Activated CD8-positive, alpha-beta memory T cell treated with anti-CD3 and anti-CD28 coated beads, Interleukin-2, amount 50 U/mL, for 1 hour (primary cell): ENCODE measurements around the gene GART.
"Not testable (repeated sequence)": the region's sequence is repeated elsewhere in the genome, so short reads cannot be mapped to it uniquely, and the experiment has no call there.

Experiments
- DNase-seq: peaks from one replicate; pipeline ENCODE4 v3.0.0-alpha.2; 2020; ENCODE audit errors: extremely low read depth

GART gene

DNA sequence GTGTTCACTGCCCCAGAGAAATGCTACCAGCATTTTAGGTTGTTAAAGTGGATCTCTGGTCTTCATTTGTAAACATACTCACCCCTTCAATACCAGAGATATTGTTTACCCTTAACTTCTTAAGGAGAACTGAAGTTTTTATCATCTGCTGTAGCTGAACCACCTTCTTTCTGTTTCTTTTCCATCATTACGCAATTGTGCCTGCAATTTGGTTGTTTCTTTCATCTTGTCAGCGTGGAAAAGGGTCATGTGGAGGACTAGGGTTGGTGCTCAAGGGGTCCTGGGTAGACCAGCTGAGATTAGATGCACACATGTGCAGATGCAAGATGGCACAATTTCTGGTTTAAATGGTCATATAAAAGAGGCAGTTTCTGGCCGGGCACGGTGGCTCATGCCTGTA is 23.0 kb downstream of the GART start:
- DNase-seq: no peak

- no peak for DNase-seq
Observed at GRCh38 chr21:33514229-33514628, 27.7 kb downstream of the GART start.

- DNase-seq: no peak
Observed at GRCh38 chr21:33512481-33512880, 29.4 kb downstream of the GART start.

DNA sequence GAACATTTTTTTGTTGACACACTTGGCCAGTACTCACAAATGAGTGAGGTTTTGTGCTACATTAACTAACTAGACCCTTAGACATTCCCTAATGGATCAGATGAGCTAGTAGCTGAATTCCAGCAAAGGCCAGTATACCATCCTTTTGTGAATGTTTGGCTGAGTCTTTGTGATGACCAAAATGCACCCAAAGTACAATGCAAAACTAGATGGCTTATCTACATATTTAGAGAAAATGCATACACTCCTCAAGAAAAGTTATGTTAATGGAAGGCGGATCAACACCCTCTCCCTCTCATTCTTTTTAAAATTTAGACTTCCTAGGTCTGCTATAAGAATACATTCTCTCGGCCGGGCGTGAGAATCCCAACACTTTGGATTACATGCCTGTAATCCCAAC is 30.3 kb downstream of the GART start:
- no peak for DNase-seq

- DNase-seq: no peak
Observed at GRCh38 chr21:33510826-33511225, 31.1 kb downstream of the GART start.

DNA sequence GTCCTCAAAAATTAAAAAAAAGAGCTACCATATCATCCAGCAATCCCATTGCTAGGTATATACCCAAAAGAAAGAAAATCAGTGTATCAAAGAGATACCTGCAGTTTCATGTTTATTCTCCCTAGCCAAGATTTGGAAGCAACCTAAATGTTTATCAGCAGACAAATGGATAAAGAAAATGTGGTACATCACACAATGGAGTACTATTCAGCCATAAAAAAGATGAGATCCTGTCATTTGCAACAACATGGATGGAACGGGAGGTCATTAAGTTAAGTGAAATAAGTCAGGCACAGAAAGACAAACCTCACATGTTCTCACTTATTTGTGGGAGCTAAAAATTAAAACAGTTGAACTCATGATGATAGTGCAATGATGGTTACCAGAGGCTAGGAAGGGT is 34.9 kb downstream of the GART start:
- not testable (repeated sequence) for DNase-seq

- DNase-seq: no peak
Observed at GRCh38 chr21:33505833-33506232, 36.1 kb downstream of the GART start.

DNA sequence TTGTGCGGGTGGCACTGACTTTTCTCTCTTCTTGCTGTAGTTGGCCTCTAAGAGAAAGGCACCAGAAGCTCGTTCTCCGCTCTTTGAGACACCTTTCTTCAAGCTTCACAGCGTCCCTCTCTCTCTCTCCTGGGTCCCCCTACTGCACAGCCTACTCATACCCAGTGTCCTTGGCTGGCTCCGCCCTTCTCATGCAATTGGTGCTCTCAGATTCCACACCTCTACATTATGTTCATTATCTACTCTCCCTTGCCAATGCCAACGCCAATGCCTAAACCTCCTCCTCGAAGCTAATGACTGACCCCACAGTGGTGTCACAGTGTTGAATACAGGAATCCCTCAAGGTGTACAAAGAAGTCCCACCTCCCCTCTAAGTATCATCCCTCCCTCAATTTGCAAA is 45.6 kb downstream of the GART start:
- DNase-seq: no peak

DNA sequence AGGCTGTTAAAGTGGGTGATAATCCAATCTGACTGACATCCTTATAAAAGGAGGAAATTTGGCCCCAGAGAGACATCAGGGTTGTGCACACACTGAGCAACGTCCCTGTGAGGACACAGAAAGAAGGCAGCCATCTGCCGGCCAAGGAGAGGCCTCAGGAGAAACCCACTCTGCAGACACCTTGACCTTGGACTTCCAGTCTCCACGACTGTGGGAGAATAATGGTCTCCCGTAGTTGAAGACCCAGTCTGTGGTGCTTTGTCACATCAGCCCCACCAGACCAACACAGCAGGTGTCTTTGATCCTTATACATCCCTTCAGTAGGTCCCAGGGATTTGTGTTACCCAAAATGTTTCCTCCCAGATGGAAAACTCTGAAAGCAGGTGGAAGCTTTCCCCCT is 46.2 kb downstream of the GART start:
- DNase-seq: no peak

DNA sequence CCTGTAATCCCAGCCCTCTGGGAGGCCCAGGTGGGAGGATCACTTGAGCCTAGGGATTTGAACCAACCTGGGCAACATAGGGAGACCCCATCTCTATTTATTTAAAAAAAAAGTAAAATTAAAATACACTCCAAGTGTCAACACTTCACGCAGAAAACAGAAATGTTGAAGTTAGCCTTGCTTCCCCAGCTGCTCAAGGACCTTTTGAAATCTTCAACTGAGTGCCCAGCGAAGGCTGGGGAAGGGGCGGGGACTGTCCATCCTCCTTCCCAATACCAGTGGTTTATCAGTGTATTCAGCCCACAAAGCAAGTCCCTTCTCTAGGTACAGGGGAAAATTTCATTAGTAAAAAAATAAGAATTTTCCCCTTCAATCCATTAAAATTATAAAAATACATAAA is 48.2 kb downstream of the GART start:
- no peak for DNase-seq

GRCh38 chr21:33492571-33492970 is 49.3 kb downstream of the GART start:
- DNase-seq: no peak

DNA sequence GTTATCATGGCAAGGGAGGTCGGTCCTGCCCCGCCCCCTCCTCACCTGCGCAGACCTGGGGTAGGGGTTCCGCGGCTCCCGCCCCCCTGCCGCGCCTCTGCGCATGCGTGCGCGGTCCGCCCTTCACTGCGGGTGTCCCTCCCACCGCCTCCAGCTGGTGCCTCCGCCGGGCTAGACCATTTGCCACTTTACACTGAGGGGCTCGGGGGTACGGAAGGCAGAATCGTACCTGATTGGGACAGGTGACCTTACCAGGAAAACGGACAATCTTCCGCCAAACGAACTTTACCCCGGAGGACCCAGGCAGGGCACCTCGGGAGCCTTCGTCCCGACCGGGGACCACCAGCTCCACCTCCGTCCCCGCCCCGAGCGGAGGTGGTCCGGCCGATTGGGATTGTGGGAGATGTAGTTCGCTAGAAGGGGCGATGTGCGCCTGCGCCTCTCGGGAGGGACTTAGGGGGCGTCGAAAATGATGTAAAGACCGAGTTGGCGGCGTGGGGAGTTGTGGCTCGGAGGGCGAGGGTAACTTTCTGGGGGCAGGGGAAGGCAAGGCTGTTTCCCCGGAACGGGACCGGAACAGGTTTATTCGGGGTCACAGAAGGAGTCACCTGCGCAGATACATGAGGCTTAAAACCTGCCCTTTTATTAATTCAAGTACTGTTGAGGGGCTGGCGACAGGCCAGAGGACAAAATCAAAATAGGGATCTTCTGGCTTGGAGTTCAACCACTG is 50.4 kb downstream of the GART start, which contains the start of gene DNAJC28:
Gene DNAJC28, minus strand, starts transcription at position 344 of the 730 bp plus-strand sequence. CDS start 2,323 bp downstream, outside the sequence.
- DNase-seq: peak; percentile 88

DNA sequence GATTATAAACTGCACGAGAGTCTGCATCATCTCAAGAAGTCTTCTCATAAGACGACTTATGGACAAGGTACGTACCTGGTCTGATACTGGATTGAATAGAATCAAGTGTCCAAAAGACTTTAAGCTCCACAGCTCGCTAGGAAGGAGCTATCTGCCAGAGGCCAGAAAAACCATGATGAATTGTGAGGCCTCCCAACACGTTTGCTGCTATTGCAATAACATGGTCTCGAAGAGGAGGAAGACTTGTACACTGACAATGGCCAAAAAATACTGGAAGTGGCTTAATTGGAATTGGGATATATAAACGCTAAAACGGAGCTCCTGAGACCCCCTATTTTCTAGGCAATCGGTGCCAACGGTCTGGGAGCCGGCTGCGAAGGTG is 50.9 kb downstream of the GART start:
- DNase-seq: no peak

GRCh38 chr21:33488936-33489335 is 53.0 kb downstream of the GART start:
- DNase-seq: no peak

DNA sequence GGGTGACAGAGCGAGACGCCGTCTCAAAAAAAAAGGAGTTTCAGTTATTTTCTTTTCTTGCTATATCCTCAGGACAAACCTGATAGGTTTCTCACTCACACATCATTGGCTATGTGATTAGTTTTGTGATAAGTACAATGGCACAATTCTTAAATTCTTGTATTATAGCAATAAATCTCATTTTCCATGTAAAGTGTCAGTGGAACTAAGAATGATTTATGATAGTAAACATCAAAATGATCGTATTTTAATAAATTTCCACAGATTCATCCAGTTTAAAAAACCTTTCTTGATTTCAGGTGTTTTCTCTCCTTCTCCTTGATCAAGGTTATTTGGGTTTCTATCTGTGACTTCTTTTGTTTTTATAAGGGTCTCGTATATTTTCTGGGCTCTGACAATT is 53.9 kb downstream of the GART start:
- no peak for DNase-seq

GRCh38 chr21:33481314-33481943 is 60.5 kb downstream of the GART start:
- DNase-seq: no peak

GRCh38 chr21:33480481-33481103 is 61.3 kb downstream of the GART start:
- no peak for DNase-seq

DNA sequence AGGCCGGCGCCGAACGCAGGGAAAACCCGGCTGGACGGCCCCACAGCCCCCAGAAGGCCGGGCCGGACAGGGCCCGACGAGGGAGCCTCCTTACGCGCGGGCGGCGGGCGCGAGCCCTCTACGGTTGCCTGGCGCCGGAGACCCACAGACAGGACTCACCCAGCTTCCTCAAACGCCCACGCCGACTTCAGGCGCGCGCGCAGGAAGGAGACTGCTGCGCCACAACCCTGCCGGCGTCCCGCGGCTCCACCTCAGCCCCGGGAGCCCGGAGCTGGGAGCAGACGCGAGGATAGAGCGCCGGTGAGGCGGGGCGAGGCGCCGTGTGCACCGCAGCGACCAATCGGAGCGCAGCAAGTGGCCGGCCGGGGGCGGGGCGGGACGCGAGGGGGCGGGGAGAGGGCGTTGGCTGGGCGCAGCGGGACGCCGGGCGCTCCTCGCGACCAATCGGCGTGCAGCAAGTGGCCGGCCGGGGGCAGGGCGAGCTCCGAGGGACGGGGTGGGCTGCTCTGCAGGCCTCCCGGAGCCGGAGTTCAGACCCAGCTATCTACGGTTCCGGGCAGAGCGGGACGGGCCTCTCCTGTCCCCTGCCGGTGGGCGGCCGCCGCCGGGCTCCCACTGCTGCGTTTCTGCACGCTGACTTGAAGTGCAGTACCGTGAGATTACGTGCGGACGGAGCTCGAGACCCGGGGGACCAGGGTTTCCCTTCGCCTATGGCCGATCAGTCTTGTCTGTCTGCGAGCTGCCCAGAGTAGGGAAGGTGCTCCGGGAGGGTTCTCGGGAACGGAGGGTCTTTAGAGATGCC is 62.0 kb downstream of the GART start, which contains the start of gene TMEM50B:
Gene TMEM50B, minus strand, starts transcription at position 296 of the 802 bp plus-strand sequence. CDS start 11,089 bp downstream, outside the sequence.
- DNase-seq: peak; percentile 76

DNA sequence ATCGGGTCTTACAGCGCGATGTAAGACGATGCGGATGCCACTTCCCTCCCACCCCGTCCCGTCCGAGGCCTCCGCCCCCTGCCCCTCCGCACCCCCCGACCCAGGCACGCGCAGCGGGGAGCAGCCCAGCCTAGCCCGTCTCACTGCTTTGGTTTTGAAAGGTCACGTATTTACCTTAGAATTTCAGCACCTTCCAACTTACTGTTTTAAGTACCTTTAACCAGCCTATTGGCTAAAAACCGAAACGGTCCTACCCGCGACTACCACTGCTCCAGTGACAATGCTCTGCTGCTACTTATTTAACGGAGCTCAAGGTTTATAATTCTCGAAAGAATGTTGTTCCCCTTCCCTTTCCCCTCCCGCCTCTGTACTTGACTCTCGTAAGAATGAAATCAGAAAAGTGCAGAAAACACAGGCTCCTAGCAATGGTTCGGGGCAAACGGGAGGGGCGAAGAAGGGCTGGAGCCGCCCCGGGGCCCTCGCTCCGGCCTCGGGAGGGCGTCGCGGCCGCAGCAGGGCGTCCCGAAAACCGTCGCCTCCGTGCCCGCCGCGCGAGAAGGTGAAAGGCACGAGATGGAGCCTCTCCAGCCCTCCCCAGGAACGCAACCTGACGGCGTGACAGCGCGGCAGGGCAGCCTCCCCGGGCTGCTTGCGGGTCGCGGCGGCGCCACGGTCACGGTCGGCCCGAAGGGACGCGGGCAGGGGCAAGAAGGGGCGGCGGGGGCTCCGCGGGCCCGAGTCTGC is 62.8 kb downstream of the GART start:
- DNase-seq: no peak

- no peak for DNase-seq
Observed at GRCh38 chr21:33478182-33478581, 63.7 kb downstream of the GART start.

- DNase-seq: no peak
Observed at GRCh38 chr21:33477066-33477465, 64.9 kb downstream of the GART start.
